Immature natural killer cell (primary cell): ENCODE results near the gene DEFB132. TPM values are rescaled to one million over a fixed set of nuclear protein-coding genes. Genes with fewer than 3 reads are reported as not detected.
"Not testable (repeated sequence)": the region's sequence is repeated elsewhere in the genome, so short reads cannot be mapped to it uniquely, and the experiment has no call there.

Source experiments
- DNase-seq, 3 donors: peaks; one replicate each; pipeline ENCODE4 v3.0.0; 2022; ENCODE audit warnings: mixed read lengths in 1 of 3
- H3K27ac Mint-ChIP-seq, 6 donors: one replicate each; pipeline ENCODE4 v1.8.0; 2020; ENCODE audit warnings: mixed read lengths in 6 of 6, mild to moderate bottlenecking in 5 of 6, inconsistent platforms in 4 of 6, moderate library complexity in 3 of 6
- H3K27me3 Mint-ChIP-seq, 3 donors: one replicate each; pipeline ENCODE4 v1.8.0; 2020 to 2021; ENCODE audit warnings: low read depth in 3 of 3, mild to moderate bottlenecking in 3 of 3, mixed read lengths in 3 of 3, moderate library complexity in 3 of 3, inconsistent platforms in 1 of 3
- H3K36me3 Mint-ChIP-seq, 3 donors: one replicate each; pipeline ENCODE4 v1.8.0; 2020; ENCODE audit warnings: mixed read lengths in 3 of 3, inconsistent platforms in 2 of 3, mild to moderate bottlenecking in 2 of 3
- H3K4me1 Mint-ChIP-seq, 2 donors: one replicate each; pipeline ENCODE4 v1.8.0; 2020; ENCODE audit warnings: inconsistent platforms in 2 of 2, mild to moderate bottlenecking in 2 of 2, mixed read lengths in 2 of 2, moderate library complexity in 1 of 2
- H3K4me3 Mint-ChIP-seq, 5 donors: one replicate each; pipeline ENCODE4 v1.8.0; 2020; ENCODE audit warnings: mild to moderate bottlenecking in 5 of 5, mixed read lengths in 5 of 5, inconsistent platforms in 3 of 5, moderate library complexity in 3 of 5
- H3K9me3 Mint-ChIP-seq, 6 donors: one replicate each; pipeline ENCODE4 v1.8.0; 2020; ENCODE audit warnings: mild to moderate bottlenecking in 6 of 6, mixed read lengths in 6 of 6, inconsistent platforms in 4 of 6, moderate library complexity in 3 of 6
- polyA plus RNA-seq, 3 donors: library from polyadenylated mRNA; unstranded; fragments of 300-500 nt; fragmentation: Illumina TruSeq; gene quantifications; one replicate each; pipeline ENCODE4 v1.2.3, GENCODE V29; 2021

The DEFB132 gene
- polyA plus RNA-seq, 3 donors from 2014 or later: not detected

GRCh38 chr20:237929-238328, 19.6 kb upstream of the DEFB132 start:
- no peak for DNase-seq
- Mint-ChIP-seq H3K36me3 (no peaks in the 10 kb centered on the region), H3K4me1 (peaks cover 8 to 10% of the 10 kb centered on the region in 2 donors), H3K27me3 (peaks cover 0 to 3% (median 2%) of the 10 kb centered on the region in 3 donors), H3K27ac (no peak overlapping the region), H3K9me3 (no peaks in the 10 kb centered on the region), H3K4me3 (peak overlapping the region in 1 of 5 donors; percentile 36)

- peaks cover 0 to 2% (median 2%) of the 10 kb centered on the region in 3 donors for H3K27me3 Mint-ChIP-seq
- H3K9me3 Mint-ChIP-seq: no peaks in the 10 kb centered on the region
- H3K36me3 Mint-ChIP-seq: no peaks in the 10 kb centered on the region
- no peak overlapping the region for H3K4me3 Mint-ChIP-seq
- no peak for DNase-seq
- no peak overlapping the region for H3K27ac Mint-ChIP-seq
- H3K4me1 Mint-ChIP-seq: peaks cover 0 to 1% of the 10 kb centered on the region in 2 donors
Measured at GRCh38 chr20:242905-243304, 14.6 kb upstream of the DEFB132 start.

GRCh38 chr20:251354-251753, 6.2 kb upstream of the DEFB132 start:
- Mint-ChIP-seq H3K4me3 (no peak overlapping the region), H3K27me3 (peaks cover 0 to 4% (median 0%) of the 10 kb centered on the region in 3 donors), H3K4me1 (peaks cover 9 to 15% of the 10 kb centered on the region in 2 donors), H3K36me3 (no peaks in the 10 kb centered on the region), H3K27ac (no peak overlapping the region), H3K9me3 (no peaks in the 10 kb centered on the region)
- no peak for DNase-seq

GRCh38 chr20:252801-253200, 4.7 kb upstream of the DEFB132 start:
- DNase-seq: no peak
- H3K27me3 Mint-ChIP-seq: peaks cover 0 to 2% (median 1%) of the 10 kb centered on the region in 3 donors
- H3K4me1 Mint-ChIP-seq: peaks cover 9 to 15% of the 10 kb centered on the region in 2 donors
- no peaks in the 10 kb centered on the region for H3K9me3 Mint-ChIP-seq
- no peak overlapping the region for H3K27ac Mint-ChIP-seq
- no peak overlapping the region for H3K4me3 Mint-ChIP-seq
- H3K36me3 Mint-ChIP-seq: no peaks in the 10 kb centered on the region

GRCh38 chr20:253447-253846, 4.1 kb upstream of the DEFB132 start:
- H3K4me3 Mint-ChIP-seq, H3K9me3 Mint-ChIP-seq, H3K36me3 Mint-ChIP-seq, H3K27ac Mint-ChIP-seq, H3K27me3 Mint-ChIP-seq, DNase-seq: not testable (repeated sequence)
- H3K4me1 Mint-ChIP-seq: peaks cover 9 to 15% of the 10 kb centered on the region in 2 donors

- Mint-ChIP-seq H3K27me3 (peaks cover 1 to 4% (median 2%) of the 10 kb centered on the region in 3 donors), H3K4me3 (no peak overlapping the region), H3K4me1 (no peaks in the 10 kb centered on the region), H3K9me3 (no peaks in the 10 kb centered on the region), H3K36me3 (no peaks in the 10 kb centered on the region), H3K27ac (no peak overlapping the region)
- DNase-seq: no peak
Measured at GRCh38 chr20:258269-258858, 840 bp downstream of the DEFB132 start.

GRCh38 chr20:258963-259362, 1.4 kb downstream of the DEFB132 start:
- Mint-ChIP-seq H3K9me3 (no peaks in the 10 kb centered on the region), H3K27ac (no peak overlapping the region)

GRCh38 chr20:259981-260380, 2.5 kb downstream of the DEFB132 start:
- no peak for DNase-seq
- Mint-ChIP-seq H3K9me3 (no peaks in the 10 kb centered on the region), H3K36me3 (no peaks in the 10 kb centered on the region), H3K27me3 (peaks cover 1 to 5% (median 4%) of the 10 kb centered on the region in 3 donors), H3K4me1 (no peaks in the 10 kb centered on the region), H3K27ac (no peak overlapping the region), H3K4me3 (no peak overlapping the region)

More at GRCh38 chr20:258963-259362, 1.4 kb downstream of the DEFB132 start:
- no peaks in the 10 kb centered on the region for H3K4me1 Mint-ChIP-seq
- no peak for DNase-seq
- no peak overlapping the region for H3K4me3 Mint-ChIP-seq
- H3K27me3 Mint-ChIP-seq: peaks cover 1 to 4% (median 2%) of the 10 kb centered on the region in 3 donors
- H3K36me3 Mint-ChIP-seq: no peaks in the 10 kb centered on the region

- Mint-ChIP-seq H3K4me3 (no peak overlapping the region), H3K27ac (no peak overlapping the region), H3K27me3 (peaks cover 3 to 7% (median 4%) of the 10 kb centered on the region in 3 donors), H3K9me3 (no peaks in the 10 kb centered on the region), H3K36me3 (no peaks in the 10 kb centered on the region), H3K4me1 (peaks cover 3 to 11% of the 10 kb centered on the region in 2 donors)
- no peak for DNase-seq
Measured at GRCh38 chr20:263701-264100, 6.2 kb downstream of the DEFB132 start.

- H3K27me3 Mint-ChIP-seq: peaks cover 0 to 5% (median 3%) of the 10 kb centered on the region in 3 donors
- peak; percentile 82 to 84 (median 83) for DNase-seq
- H3K36me3 Mint-ChIP-seq: no peaks in the 10 kb centered on the region
- H3K9me3 Mint-ChIP-seq: no peaks in the 10 kb centered on the region
- peaks cover 3 to 11% of the 10 kb centered on the region in 2 donors for H3K4me1 Mint-ChIP-seq
- H3K27ac Mint-ChIP-seq: no peak overlapping the region
- peak overlapping the region; percentile 61 to 84 (median 81) for H3K4me3 Mint-ChIP-seq
Measured at GRCh38 chr20:266596-267562, 9.4 kb downstream of the DEFB132 start.

- Mint-ChIP-seq H3K27ac (no peak overlapping the region), H3K4me1 (peaks cover 3 to 11% of the 10 kb centered on the region in 2 donors), H3K36me3 (peaks cover 0 to 3% (median 0%) of the 10 kb centered on the region in 3 donors), H3K9me3 (no peaks in the 10 kb centered on the region), H3K4me3 (no peak overlapping the region), H3K27me3 (peaks cover 2 to 4% (median 2%) of the 10 kb centered on the region in 3 donors)
- DNase-seq: no peak
Measured at GRCh38 chr20:270517-270916, 13.0 kb downstream of the DEFB132 start.

- no peak overlapping the region for H3K4me3 Mint-ChIP-seq
- peaks cover 0 to 4% (median 3%) of the 10 kb centered on the region in 3 donors for H3K36me3 Mint-ChIP-seq
- H3K27me3 Mint-ChIP-seq: peaks cover 0 to 4% (median 2%) of the 10 kb centered on the region in 3 donors
- no peak overlapping the region for H3K27ac Mint-ChIP-seq
- DNase-seq: no peak
- peaks cover 3 to 11% of the 10 kb centered on the region in 2 donors for H3K4me1 Mint-ChIP-seq
- no peaks in the 10 kb centered on the region for H3K9me3 Mint-ChIP-seq
Measured at GRCh38 chr20:271069-271468, 13.5 kb downstream of the DEFB132 start.

GRCh38 chr20:271528-271927, 14.0 kb downstream of the DEFB132 start:
- Mint-ChIP-seq H3K36me3 (peaks cover 0 to 8% (median 5%) of the 10 kb centered on the region in 3 donors), H3K4me1 (peaks cover 2 to 7% of the 10 kb centered on the region in 2 donors), H3K27ac (no peak overlapping the region), H3K4me3 (no peak overlapping the region), H3K27me3 (peaks cover 0 to 2% (median 1%) of the 10 kb centered on the region in 3 donors), H3K9me3 (no peaks in the 10 kb centered on the region)
- no peak for DNase-seq

- no peak overlapping the region for H3K27ac Mint-ChIP-seq
- H3K27me3 Mint-ChIP-seq: peaks cover 0 to 2% (median 1%) of the 10 kb centered on the region in 3 donors
- no peak overlapping the region for H3K4me3 Mint-ChIP-seq
- peaks cover 0 to 8% (median 5%) of the 10 kb centered on the region in 3 donors for H3K36me3 Mint-ChIP-seq
- no peak for DNase-seq
- no peaks in the 10 kb centered on the region for H3K9me3 Mint-ChIP-seq
- H3K4me1 Mint-ChIP-seq: no peaks in the 10 kb centered on the region
Measured at GRCh38 chr20:272718-273117, 15.2 kb downstream of the DEFB132 start.
